GM19395 (cell line): ENCODE data around the gene CGB5.
"Not testable (repeated sequence)": the region's sequence is repeated elsewhere in the genome, so short reads cannot be mapped to it uniquely, and the experiment has no call there.

Experiments used
- ATAC-seq: cut with Tn5 transposase; IDR thresholded peaks from one replicate; pipeline ENCODE4 v1.9.1; 2021; ENCODE audit warnings: mild to moderate bottlenecking, moderate library complexity; ENCODE audit not compliant: unreplicated experiment

The CGB5 gene

DNA sequence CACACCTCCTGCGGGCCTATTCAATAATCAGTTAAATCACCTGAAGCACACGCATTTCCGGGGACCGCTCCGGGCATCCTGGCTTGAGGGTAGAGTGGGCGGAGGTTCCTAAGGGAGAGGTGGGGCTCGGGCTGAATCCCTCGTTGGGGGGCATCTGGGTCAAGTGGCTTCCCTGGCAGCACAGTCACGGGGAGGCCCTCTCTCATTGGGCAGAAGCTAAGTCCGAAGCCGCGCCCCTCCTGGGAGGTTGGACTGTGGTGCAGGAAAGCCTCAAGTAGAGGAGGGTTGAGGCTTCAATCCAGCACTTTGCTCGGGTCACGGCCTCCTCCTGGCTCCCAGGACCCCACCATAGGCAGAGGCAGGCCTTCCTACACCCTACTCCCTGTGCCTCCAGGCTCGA lies at the start of gene CGB5:
Gene CGB5 (plus strand): TSS at position 301 of the 400 bp plus-strand sequence. CDS start 362 bp downstream, outside the sequence.
- ATAC-seq, result not testable (repeated sequence)

DNA sequence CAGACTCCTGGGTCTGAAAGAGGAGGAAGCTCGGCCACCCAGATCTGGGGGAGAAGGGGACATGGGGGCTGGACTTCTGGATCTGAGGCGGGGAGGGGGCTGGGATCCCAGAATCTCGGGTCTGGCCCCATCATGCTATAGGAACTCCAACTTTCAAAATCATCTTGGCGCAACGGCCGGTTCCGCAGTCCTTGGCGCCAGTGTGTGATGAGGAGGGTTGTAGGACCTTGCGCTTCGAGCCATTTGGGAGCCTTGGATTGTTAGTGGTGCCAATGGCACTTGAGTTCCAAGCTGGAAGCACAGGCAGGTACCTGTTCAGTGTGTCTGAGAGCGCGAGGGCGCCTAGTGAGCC lies 49.6 kb upstream of the CGB5 start:
- ATAC-seq, result no peak

DNA sequence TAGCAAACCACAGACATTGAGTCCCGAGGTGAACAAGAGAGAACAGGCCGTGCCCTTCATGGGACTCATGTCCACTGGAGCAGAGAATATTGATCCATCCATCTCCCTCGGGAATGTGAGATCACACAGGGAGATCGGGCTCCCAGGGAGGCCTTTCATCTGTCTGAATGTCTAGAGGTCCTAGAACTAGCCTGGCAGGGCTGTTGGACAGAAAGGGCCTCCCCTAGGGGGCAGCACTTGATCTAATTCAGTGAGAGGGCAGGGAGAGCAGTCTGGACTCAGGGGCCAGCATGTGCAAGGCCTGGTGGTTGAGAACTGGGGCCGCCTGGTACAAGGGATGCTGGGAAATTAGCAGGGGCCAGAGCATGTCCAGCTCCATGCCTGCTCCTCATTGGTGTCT lies 45.7 kb upstream of the CGB5 start:
- no peak for ATAC-seq

DNA sequence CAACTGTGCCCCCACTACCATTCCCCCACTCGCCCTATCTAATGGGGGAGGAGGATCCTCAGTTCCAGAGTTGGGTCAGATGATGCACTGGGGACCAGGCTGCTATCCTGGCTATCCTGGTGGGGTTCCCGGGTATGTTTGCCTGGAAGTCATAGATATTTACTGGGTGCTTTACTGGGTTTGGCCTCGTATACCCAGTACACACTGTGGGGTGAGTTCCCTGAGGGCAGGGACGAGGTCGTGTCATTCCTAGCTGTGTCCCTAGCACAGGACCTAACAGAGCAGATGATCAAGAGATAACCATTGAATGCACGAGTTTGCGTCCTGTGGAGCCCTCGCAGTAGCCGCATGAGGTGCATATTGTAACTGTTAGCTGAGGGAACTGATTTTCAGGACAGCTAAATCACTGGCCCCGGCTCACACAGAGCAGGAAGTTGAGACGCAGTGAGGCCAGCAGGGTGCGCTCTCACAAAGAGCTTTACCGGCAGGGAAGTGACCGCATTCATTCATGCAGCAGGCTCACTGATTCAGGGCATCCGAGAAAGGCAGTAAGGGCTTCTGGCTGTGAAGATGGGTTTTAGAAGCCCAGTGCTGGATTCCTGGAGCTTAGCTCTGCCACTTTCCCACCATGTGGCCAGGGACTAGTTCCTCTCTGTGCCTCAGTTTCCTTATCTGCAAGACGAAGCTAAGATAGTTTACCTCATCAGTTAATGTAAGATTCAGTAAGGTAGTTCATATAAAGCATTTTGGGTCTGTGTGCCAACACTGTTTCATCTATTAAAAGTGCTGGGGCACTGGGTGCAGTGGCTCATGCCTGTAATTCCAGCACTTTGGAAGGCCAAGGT lies 43.9 kb upstream of the CGB5 start:
- ATAC-seq, result no peak

DNA sequence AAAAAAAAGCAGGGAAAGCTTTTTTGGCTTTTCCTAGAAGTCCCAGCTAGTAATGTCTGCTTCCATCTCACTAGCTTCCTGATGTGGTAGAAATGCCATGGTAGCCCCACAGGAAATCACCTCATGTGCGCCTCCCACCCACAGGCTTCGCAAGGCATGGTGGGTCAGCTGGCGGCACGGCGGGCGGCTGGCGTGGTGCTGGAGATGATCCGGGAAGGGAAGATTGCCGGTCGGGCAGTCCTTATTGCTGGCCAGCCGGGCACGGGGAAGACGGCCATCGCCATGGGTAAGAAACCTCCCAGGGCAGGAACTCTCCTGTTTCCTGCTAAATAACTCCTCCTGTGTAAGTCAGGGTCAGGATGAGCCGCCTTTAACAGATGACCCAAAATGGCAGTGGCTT lies 39.5 kb upstream of the CGB5 start:
- ATAC-seq, result no peak

DNA sequence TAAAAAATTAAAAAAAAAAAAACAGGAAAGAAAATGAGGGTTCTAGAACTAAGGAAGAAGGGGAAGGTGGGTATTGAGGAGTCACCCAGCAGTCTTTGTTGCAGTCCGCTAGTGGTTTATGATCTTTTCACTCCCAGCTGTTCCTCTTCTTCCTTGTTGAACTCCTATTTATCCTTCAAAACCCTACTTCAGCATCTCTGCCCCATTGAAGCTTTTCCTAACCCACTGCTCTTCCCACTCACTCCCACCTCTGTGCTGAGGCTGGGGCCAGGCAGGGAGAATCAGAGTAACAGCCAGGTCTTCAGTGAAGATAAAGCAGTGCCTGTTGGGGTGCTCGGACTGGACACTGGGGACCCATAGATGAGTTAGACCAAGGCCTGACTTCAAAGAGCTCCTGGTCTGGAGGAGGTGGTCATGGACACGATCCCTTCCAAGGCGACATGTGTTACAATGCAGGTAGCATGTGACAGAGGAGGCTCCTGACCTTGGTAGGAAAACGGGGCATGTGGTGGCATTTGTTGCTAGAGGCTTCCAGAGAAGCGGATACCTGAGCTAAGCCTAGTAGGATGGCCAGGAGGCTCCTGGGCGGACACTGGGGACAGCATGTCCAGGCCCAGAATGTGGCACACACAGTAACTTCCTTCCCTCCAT lies 38.6 kb upstream of the CGB5 start:
- ATAC-seq, result no peak

DNA sequence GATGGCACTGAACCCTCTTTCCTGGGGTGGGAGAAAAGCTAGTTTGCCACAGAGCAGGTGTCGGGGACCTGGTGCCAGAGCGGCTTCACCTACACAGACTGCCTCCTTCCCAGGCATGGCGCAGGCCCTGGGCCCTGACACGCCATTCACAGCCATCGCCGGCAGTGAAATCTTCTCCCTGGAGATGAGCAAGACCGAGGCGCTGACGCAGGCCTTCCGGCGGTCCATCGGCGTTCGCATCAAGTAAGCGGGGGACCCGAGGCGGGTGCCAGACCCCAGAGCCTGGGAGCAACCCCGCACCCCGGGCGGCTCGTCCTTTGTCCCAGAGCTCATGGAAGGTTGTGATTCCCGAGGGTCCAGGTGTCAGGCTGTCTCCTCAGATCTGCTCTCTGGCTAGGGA lies 36.7 kb upstream of the CGB5 start:
- ATAC-seq, result no peak

DNA sequence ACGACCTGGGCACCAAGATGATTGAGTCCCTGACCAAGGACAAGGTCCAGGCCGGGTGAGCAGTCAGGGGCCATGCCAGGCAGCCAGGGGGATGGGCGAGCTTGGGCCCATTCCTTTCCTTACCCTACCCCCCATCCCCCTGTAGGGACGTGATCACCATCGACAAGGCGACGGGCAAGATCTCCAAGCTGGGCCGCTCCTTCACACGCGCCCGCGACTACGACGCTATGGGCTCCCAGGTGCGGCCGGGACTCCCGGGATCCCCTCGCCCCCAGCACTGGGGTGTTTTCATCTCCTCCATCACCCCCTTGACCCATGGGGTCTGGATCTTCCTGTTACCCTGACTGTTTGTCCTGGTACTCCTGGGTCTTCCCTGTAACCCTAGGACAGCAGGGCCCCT lies 33.8 kb upstream of the CGB5 start:
- no peak for ATAC-seq

DNA sequence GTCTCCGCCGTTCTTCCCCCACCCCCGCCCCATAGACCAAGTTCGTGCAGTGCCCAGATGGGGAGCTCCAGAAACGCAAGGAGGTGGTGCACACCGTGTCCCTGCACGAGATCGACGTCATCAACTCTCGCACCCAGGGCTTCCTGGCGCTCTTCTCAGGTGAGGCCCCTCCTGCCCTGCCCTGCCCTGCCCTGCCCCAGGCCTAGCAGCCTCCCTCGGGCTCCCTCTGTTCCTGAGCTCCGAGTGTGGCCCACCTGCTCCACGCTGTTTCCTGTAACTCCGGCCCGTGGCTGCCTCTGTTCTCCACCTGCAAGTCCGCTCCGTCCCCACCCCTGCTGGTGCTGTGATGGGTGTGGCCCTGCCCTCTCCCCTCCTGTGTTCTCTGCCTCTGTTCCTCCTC lies 33.2 kb upstream of the CGB5 start:
- no peak for ATAC-seq

DNA sequence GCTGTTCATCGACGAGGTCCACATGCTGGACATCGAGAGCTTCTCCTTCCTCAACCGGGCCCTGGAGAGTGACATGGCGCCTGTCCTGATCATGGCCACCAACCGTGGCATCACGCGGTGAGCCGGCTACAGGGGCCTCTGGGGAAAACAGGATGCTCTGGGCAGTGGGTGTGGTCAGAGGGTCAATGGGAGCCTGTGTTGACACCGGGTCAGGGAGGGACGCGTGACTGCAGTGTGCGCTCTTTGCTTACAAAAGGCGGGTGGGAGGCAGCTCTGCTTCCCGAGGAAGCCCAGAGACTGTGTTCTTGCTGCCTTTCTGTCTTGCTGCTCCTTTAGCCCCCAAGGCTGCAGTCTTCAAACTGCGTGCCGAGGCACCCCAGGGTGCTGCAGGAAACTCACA lies 32.5 kb upstream of the CGB5 start:
- ATAC-seq, result no peak

DNA sequence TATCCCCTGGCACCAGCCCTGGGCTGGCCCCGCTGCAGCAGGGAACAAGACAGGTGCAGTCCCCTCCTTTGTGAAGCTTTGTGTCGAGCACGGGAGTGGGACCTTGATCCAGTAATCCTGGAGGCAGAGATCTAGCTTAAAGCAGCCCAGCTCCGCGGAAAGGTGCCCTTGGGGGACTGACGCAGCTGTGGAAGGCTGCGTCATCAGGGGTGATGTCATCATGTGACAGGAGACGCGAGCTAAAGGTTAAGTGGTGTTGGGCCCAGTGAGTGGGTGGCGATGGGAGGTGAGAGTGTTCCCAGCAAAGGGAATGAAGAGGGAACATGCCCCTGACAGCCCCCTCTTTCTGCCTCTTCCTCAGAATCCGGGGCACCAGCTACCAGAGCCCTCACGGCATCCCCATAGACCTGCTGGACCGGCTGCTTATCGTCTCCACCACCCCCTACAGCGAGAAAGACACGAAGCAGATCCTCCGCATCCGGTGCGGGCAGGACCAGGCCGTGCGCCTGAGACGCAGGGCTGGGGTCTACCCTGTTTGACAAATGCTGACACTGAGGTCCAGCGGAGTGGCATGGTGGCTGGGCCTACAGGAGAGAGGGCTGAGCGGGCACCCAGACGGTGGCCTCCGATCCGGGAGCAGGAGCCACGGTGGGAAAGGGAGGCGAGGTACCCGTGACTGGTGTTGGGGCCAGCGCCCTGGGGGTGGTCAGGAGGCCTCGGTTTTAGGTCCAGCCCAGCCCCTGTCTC lies 29.4 kb upstream of the CGB5 start:
- no peak for ATAC-seq

DNA sequence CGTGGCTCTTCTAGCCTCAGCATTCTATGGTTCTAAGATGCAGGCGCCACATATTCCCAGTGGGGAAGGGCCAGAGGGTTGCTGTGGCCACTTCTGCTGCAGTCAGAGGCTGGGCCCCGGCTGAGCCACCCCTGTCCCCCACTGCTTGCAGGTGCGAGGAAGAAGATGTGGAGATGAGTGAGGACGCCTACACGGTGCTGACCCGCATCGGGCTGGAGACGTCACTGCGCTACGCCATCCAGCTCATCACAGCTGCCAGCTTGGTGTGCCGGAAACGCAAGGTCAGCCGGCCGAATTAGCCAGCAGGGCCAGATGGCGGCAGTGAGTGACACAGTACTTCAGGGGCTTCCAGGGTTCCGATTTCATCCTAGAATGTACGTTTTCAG lies 28.8 kb upstream of the CGB5 start:
- no peak for ATAC-seq

DNA sequence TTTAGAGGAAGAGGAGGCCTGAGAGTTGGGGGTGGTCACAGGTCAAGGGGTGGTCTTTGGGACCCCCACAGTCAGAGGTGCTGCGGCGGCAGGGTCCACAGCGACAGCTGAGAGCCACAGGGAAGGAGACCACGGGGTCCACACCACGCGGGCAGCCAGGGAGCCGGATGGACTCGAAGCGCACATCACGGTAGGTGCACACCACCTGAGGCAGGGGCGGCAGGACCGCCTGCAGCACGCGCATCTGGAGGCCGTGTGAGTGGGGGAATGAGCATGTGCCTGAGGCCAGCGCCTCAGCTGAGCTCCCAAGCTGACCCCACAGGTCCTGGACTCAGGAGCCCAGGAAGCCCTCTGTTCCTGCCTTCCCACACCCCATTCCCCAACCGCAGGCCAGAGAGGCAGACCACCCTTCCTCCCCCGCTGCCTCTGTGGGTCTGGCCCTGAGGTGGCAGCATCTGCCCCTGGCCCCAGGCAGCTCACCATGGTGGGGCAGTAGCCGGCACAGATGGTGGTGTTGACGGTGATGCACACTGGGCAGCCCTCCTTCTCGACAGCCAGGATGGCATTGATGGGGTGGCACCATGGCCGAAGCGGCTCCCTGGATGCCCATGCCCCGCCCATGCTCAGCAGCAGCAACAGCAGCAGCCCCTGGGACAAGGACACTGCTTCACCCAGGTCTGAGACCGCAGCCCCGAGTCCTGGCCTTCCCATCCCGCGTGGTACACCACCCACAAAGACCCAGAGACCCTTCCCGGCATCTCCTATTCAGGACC lies 27.4 kb upstream of the CGB5 start:
- no peak for ATAC-seq

DNA sequence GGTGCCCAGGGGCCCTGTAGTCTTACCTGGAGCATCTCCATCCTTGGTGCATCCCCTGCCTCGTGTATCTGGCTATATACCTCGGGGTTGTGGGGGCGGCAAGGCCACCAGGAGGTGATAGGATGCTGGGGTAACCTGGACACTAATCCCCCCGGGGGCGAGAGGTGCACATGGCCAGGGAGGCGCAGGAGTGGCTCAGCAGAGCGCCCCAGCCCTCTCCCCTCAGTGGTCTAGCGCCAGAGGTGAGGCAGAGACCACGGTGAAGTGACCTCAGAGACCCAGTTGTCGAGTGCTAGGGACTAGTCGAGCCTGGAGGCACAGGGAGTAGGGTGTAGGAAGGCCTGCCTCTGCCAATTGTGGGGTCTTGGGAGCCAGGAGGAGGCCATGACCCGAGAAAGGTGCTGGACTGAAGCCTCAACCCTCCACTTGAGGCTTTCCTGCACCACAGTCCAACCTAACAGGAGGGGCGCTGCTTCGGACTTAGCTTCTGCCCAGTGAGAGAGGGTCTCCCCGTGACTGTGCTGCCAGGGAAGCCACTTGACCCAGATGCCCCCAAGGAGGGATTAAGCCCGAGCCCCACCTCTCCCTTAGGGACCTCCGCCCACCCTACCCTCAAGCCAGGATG lies 26.5 kb upstream of the CGB5 start, which contains the start of gene LHB:
Gene LHB (minus strand): TSS at position 51 of the 625 bp plus-strand sequence. CDS start 10 bp downstream, at position 41.
- no peak for ATAC-seq

DNA sequence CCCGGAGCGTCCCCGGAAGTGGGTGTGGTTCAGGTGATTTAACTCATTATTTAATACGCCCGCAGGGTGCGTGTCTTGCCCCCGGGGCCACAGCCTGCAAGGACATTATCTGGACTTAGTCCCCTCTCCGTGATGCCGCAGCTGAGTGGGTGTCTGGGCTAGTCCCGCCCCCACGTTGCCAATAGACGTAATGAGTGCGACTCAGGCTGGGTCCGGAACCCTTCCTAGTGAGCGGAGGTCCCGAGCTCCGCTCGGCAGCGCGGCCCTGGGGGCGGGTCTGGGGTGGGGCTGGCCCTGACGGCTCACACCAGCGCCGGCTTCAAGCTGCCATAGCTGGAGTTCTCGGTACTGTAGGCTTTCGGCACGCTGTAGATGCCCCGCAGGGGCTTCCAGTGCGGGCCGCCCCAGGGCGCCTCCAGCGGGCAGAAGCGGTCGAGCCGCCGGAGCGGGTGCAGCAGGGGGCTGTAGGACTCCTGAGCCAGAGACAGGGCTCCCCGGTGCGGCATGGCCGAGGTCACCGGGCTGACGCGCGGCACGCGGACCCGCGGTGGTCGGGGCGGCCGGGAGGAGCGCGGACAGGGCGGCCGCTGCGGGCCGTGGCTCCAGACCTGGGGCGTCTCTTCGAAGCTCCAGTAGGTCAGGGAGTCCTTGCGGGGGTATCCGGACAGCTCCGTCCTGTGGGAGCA lies 25.8 kb upstream of the CGB5 start:
- no peak for ATAC-seq

DNA sequence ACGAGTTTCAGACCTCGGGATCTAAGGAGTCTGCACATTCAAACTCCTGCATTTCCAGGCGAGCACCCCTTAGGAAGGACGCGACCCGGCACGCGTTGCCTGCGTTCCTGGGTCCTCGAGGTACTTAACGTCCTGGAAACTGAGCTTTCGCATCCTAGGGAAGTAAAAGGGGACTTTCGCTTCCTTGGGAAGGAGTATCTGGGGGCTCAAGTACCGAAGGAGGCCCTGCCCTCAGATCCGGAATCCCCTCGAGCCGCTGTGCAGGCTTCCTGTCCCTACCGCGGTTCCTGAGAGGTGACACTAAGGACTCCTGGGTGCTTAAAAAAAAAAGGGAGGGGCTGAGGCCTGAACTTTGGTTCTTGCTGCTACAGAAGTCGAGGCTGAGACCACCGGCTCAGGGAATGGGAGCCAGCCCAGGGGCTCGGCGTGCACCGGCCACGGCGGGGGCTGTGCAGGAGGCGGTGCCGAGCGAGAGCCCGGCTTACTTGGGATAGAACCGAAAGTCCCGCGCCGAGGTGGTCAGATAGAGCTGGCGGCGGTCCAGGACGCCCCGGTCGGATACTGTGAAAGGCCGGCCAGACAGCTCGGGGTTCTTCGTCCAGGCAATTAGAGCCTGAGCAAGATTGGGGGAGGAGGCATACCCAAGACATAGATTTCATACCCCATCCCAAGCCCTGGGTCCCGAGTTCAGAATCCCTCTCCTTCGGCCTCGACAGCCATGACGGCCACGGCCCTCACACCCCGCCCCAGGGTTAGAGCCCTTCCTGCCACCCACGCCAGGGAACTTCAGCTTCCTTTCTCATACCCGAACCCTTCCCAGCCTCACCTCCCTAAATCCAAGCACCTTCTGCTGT lies 25.0 kb upstream of the CGB5 start:
- ATAC-seq, result not testable (repeated sequence)

DNA sequence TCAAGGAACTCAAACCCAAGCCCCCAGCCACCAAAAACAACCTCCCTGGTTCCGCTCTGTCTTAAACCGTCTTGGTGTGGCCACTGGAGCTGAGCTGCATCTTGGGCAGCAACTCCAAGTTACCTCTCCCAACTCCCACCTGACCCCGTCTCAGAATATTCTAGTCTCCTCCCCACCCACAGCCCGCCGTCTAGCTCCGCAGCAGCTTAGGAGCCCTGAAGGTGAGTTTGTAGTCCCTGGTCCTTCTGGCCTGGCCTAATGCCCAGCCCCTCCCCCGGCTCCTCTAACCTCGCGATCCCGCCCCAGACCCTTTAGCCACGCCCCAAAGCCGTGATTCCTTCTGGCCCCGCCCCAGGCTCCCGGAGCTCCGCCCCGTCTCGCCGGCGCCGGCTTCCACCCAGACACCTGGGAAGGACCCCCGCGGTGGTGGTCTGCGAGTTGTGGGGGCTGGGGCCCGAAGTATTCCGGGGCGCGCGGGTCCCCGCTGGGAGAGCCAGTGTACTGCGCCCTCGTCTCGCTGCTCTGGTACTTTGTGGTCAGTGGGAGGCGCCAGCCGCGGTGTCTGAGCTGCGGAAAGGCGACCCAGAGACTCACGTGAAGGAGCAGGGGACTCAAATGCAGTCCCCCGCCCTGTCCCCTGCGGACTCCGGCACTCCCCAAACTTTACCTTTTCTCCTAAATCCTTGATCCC lies 24.3 kb upstream of the CGB5 start:
- no peak for ATAC-seq

DNA sequence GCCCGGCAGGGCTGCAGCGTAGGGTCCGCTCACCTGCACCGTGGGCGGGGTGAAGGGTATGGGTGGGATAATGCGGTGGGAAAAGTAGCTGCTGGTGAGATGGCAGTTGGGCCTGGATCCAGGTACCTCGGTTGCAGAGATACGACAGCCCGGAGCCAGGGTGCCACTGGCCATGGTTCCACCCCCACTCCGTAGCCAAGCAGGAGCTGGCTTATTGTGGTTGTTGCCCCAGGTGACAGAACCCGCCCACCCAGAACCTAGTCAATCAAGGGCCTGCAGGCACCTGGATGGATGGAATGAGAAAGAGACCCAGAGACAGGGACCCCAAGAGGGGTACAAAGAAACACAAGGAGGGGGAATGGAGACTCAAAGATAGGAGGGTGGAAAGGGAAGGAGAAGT lies 23.3 kb upstream of the CGB5 start:
- no peak for ATAC-seq
